H54 (cell line): Measurements from ENCODE around the gene TNRC6B.
"Not testable (repeated sequence)": the region's sequence is repeated elsewhere in the genome, so short reads cannot be mapped to it uniquely, and the experiment has no call there.

Source experiments
- DNase-seq: peaks from one replicate; pipeline ENCODE4 v3.0.0; 2011; ENCODE audit warnings: low spot score, mixed read lengths; ENCODE audit not compliant: insufficient read length
- FAIRE-seq: peaks from 3 replicates; lab custom pipeline; 2011; peaks lifted over from hg19 to GRCh38; lab: Jason Lieb, UNC
- POLR2A ChIP-seq: IDR thresholded peaks from 2 replicates; pipeline ENCODE4 v1.6.1; 2011; ENCODE audit warnings: low read depth, mild to moderate bottlenecking, low read length

The TNRC6B gene

GRCh38 chr22:40211476-40212054, 33.8 kb downstream of the TNRC6B start:
- no peak for DNase-seq
- no peak for FAIRE-seq
- TF ChIP-seq POLR2A: no peak

DNA sequence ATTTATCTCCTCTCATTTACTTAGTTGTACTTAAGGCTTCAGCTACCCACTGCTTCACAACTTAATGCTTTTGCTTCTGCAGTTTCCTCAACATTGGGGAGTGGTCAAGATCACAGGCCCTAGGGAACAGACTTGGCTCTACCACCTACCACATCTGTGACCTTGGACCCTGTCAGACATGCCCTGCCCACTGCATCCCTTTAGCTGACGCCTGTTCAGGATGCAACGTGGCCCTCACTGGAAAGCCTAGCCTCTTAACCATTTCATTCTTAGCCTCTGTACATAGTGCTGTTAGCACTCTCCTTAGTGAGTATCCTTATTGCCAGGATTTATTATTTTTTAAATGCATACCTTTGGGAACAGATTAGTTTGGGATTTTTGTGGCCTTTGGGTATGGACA, 34.4 kb downstream of the TNRC6B start:
- no peak for TF ChIP-seq POLR2A
- FAIRE-seq: no peak
- DNase-seq: no peak

DNA sequence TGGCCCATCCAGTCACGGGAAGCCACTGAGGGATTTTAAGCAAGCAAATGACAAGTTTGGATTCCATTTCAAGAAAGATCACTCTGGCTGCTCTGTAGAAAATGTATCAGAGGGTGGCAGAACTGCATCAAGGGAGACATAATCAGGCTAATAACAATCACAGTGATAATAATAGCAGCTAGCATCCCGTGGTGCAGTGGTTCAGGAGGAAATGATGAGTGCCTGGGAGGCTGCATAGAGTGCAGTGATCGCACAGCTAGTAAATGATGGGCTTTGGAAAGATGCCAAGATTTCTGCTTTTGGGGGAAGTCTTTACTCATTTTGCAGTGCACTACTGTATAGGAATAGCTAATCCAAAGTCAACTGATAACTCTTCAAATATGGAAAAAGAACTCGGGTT, 35.8 kb downstream of the TNRC6B start:
- no peak for TF ChIP-seq POLR2A
- DNase-seq (no peak), FAIRE-seq (no peak)

DNA sequence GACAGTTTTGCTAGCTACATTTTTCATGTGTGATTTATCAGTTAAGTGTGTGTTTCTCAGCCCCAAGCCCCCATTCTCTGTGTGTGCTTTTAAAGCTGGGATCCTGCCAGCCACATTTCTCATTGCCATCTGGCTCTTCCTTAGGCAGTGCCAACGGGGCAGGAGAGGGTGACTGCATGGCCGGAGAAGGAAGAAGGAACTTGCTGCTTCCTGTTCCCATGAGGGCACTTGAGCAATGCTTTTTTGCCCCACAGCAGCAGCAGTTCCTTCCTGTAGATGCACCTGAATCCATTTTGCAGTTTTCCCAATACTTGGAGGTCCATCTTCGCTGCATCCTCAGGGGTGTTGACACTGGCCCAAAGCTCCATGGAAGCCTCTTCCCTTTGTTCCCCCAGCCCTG, 37.5 kb downstream of the TNRC6B start:
- FAIRE-seq: no peak
- no peak for DNase-seq

DNA sequence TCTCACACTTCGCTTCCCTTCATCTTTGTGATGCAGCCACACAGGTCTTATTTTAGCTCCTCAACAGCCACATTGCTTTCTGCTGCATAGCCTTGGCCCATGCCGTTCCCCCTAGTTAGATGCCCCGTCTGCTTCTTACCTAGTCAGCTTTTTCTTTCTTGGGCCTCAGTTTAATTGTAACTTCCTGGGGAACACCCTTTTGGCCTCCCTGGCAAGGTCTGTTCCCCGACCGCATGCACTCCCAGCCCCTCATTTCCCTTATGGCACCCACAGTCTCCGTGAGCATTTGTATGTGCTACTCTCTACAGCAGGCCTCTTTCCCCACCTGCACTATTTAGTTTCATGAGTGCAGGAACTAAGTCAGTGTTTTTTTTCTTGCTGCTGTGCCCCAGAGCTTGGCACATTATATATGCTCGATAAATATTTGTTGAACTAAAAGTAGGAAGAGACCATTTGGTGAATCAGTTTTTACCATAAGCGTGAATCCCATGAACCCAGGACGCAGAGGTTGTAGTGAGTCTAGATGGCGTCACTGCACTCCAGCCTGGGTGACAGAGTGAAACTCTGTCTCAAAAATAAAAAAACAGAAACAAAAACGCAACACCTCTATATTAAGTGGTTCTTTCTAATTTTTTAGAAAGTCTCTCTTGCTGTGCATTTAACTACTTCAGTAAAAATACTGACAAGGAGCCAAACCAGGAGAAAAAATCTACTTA, 38.5 kb downstream of the TNRC6B start:
- TF ChIP-seq POLR2A: no peak
- FAIRE-seq: no peak
- DNase-seq: no peak

More for the DNA sequence above, 37.5 kb downstream of the TNRC6B start:
- no peak for TF ChIP-seq POLR2A

DNA sequence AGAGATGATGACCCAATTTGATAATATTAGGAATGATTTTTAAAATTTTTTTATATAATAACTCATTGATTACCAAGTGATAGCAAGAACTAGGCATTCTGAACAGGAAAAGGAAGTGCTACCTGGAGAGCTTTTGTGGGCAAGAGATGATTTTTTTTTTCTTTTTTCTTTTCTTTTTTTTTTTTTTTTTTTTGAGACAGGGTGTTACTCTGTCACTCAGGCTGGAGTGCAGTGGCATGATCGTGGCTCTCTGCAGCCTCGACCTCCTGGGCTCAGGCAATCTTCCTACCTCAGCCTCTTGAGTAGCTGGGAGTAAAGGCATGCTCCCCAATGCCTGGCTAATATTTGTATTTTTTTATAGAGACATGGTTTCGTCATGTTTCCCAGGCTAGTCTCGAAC, 40.4 kb downstream of the TNRC6B start:
- no peak for FAIRE-seq
- no peak for TF ChIP-seq POLR2A
- DNase-seq: no peak

- TF ChIP-seq POLR2A: no peak
- FAIRE-seq: no peak
- no peak for DNase-seq
Measured at GRCh38 chr22:40218723-40219294, 41.1 kb downstream of the TNRC6B start.

GRCh38 chr22:40220316-40221054, 42.8 kb downstream of the TNRC6B start:
- FAIRE-seq (no peak), DNase-seq (no peak)
- TF ChIP-seq POLR2A: no peak

GRCh38 chr22:40221055-40221414, 43.3 kb downstream of the TNRC6B start:
- no peak for TF ChIP-seq POLR2A
- FAIRE-seq: no peak

DNA sequence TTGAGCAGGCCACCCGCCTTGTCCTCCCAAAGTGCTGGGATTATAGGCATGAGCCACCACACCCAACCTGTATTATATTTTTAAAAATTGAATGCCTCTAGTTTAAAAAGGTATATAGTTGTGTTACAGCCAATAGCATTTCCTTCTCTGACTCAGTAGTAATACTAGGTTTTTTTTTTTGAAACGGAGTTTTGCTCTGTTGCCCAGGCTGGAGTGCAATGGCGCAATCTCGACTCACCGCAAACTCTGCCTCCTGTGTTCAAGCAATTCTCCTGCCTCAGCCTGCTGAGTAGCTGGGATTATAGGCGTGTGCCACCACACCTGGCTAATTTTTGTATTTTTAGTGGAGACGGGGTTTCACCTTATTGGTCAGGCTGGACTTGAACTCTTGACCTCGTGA, 45.3 kb downstream of the TNRC6B start:
- not testable (repeated sequence) for DNase-seq, FAIRE-seq

More at GRCh38 chr22:40221055-40221414, 43.3 kb downstream of the TNRC6B start:
- DNase-seq: no peak

DNA sequence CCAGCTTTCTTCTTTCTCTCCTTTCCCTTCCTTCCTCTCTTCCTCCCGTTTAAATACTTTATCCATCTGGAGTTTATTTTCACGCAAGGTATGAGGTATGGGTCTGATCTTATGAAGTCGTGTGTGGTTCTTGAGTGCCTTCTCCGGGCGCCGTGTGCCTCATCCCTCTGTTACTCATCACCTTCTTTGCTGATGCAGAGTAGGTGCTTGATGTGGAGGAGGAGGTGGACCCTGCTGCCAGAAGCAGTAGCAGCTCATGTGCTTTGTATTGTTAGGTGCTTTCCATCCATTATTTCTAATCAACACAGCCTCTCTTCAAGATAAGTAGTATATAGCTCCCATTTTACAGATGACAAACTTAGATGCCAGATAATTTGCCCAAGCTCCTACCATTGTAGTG, 47.0 kb downstream of the TNRC6B start:
- FAIRE-seq (no peak), DNase-seq (no peak)
- no peak for TF ChIP-seq POLR2A

GRCh38 chr22:40226620-40227019, 48.9 kb downstream of the TNRC6B start:
- no peak for FAIRE-seq
- DNase-seq: no peak
- TF ChIP-seq POLR2A: no peak

DNA sequence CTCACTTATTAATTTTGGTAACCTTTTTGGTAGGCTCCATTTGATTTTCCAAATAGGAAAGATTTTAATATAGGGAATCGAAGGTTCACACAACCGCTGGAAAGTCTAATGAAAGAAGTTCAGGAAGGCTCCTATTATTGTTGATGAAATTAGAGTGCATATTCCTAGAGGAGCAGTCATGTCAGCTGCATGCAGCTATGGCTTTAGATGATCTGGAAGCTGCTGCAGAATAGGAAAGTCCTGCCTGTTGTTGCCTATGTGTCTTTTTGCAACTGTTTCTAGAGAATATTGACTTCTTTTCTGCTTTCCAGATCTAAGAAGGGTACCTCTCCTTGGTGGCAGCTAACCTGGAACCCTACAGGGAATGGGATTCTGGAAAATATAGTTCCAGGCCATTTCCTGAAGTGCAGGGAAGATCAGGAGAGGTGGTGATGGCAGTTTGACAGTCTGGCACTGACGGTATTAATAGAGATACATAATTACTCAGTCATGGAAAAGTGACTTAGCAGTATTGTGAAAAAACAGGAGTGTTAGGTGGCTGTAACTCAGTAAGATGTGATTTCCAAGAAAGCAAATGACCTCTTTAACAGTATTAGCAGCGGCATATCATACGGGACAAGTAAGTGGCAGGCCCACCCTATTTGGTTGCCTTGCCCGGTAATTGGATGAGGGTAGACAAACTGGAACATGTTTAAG, 54.0 kb downstream of the TNRC6B start:
- no peak for TF ChIP-seq POLR2A
- FAIRE-seq (no peak), DNase-seq (no peak)

DNA sequence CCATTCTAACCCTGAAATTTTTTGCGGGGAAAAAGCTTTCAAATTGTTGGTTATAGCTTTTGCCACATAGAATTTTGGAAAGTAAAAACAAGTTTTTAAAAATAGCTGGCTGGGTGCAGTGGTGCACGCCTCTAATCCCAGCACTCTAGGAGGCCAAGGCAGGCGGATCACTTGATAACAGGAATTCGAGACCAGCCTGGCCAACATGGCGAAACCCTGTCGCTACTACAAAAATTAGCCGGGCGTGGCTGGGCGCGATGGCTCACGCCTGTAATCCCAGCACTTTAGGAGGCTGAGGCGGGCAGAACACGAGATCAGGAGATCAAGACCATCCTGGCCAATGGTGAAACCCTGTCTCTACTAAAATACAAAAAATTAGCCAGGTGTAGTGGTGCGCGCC, 54.9 kb downstream of the TNRC6B start:
- TF ChIP-seq POLR2A: no peak
- FAIRE-seq: no peak

More for the DNA sequence above, 54.9 kb downstream of the TNRC6B start:
- no peak for DNase-seq
